Memory B cell (primary cell): ENCODE data around the gene MEIS2.

ENCODE experiments used
- ATAC-seq: fragments of 150-1000 bp; cut with Tn5 transposase; 2 replicates; pipeline ENCODE4 v1.10.0; 2021; ENCODE audit warnings: low read depth, mild to moderate bottlenecking, moderate library complexity
- DNase-seq, 2 donors: peaks; one replicate each; pipeline ENCODE4 v3.0.0; 2022; ENCODE audit warnings: low spot score in 2 of 2
- H3K27ac Mint-ChIP-seq: one replicate; pipeline ENCODE4 v1.8.0; 2022; ENCODE audit warnings: mild to moderate bottlenecking, moderate library complexity, mixed read lengths
- H3K27me3 Mint-ChIP-seq: one replicate; pipeline ENCODE4 v1.8.0; 2022; ENCODE audit warnings: mixed read lengths
- H3K36me3 Mint-ChIP-seq: one replicate; pipeline ENCODE4 v1.8.0; 2022; ENCODE audit warnings: mild to moderate bottlenecking, mixed read lengths
- H3K4me1 Mint-ChIP-seq: one replicate; pipeline ENCODE4 v1.8.0; 2022; ENCODE audit warnings: mixed read lengths
- H3K4me3 Mint-ChIP-seq: one replicate; pipeline ENCODE4 v1.8.0; 2022; ENCODE audit warnings: mild to moderate bottlenecking, moderate library complexity, mixed read lengths
- H3K9me3 Mint-ChIP-seq: one replicate; pipeline ENCODE4 v1.8.0; 2022; ENCODE audit warnings: mixed read lengths

MEIS2 gene

GRCh38 chr15:36899696-36900095, 200.7 kb downstream of the MEIS2 start:
- ATAC-seq (no peak), DNase-seq (no peak)
- no peak overlapping the region for H3K4me3 Mint-ChIP-seq
- H3K36me3 Mint-ChIP-seq = no peaks in the 10 kb centered on the region
- no peaks in the 10 kb centered on the region for H3K9me3 Mint-ChIP-seq
- H3K4me1 Mint-ChIP-seq = no peaks in the 10 kb centered on the region
- H3K27me3 Mint-ChIP-seq = peaks cover 3% of the 10 kb centered on the region
- no peak overlapping the region for H3K27ac Mint-ChIP-seq

- Mint-ChIP-seq H3K4me3 (no peak overlapping the region), H3K9me3 (no peaks in the 10 kb centered on the region), H3K4me1 (no peaks in the 10 kb centered on the region), H3K36me3 (no peaks in the 10 kb centered on the region), H3K27me3 (peaks cover 3% of the 10 kb centered on the region), H3K27ac (no peak overlapping the region)
- ATAC-seq (no peak), DNase-seq (no peak)
Observed at GRCh38 chr15:36898536-36899126, 201.7 kb downstream of the MEIS2 start.

GRCh38 chr15:36897834-36898233, 202.5 kb downstream of the MEIS2 start:
- Mint-ChIP-seq H3K4me1 (no peaks in the 10 kb centered on the region), H3K4me3 (no peak overlapping the region), H3K27me3 (peaks cover 3% of the 10 kb centered on the region), H3K27ac (no peak overlapping the region), H3K36me3 (no peaks in the 10 kb centered on the region), H3K9me3 (no peaks in the 10 kb centered on the region)
- ATAC-seq = no peak
- DNase-seq = no peak

- no peak for ATAC-seq
- Mint-ChIP-seq H3K36me3 (no peaks in the 10 kb centered on the region), H3K27me3 (peaks cover 3% of the 10 kb centered on the region), H3K4me1 (no peaks in the 10 kb centered on the region), H3K27ac (no peak overlapping the region), H3K9me3 (no peaks in the 10 kb centered on the region), H3K4me3 (no peak overlapping the region)
- no peak for DNase-seq
Observed at GRCh38 chr15:36896949-36897348, 203.4 kb downstream of the MEIS2 start.

- no peaks in the 10 kb centered on the region for H3K9me3 Mint-ChIP-seq
- H3K36me3 Mint-ChIP-seq = no peaks in the 10 kb centered on the region
- no peak for DNase-seq
- H3K27ac Mint-ChIP-seq = no peak overlapping the region
- ATAC-seq = no peak
- H3K4me1 Mint-ChIP-seq = no peaks in the 10 kb centered on the region
- H3K27me3 Mint-ChIP-seq = peaks cover 6% of the 10 kb centered on the region
- H3K4me3 Mint-ChIP-seq = no peak overlapping the region
Observed at GRCh38 chr15:36894075-36894474, 206.3 kb downstream of the MEIS2 start.

GRCh38 chr15:36893276-36893675, 207.1 kb downstream of the MEIS2 start:
- H3K27ac Mint-ChIP-seq = no peak overlapping the region
- H3K9me3 Mint-ChIP-seq = no peaks in the 10 kb centered on the region
- no peaks in the 10 kb centered on the region for H3K36me3 Mint-ChIP-seq
- DNase-seq (no peak), ATAC-seq (no peak)
- no peaks in the 10 kb centered on the region for H3K4me1 Mint-ChIP-seq
- H3K4me3 Mint-ChIP-seq = no peak overlapping the region
- peaks cover 10% of the 10 kb centered on the region for H3K27me3 Mint-ChIP-seq

GRCh38 chr15:36888011-36888992, 212.0 kb downstream of the MEIS2 start:
- H3K4me3 Mint-ChIP-seq = no peak overlapping the region
- H3K27ac Mint-ChIP-seq = no peak overlapping the region
- H3K4me1 Mint-ChIP-seq = peaks cover 7% of the 10 kb centered on the region
- no peak for DNase-seq
- peaks cover 2% of the 10 kb centered on the region for H3K36me3 Mint-ChIP-seq
- H3K9me3 Mint-ChIP-seq = no peaks in the 10 kb centered on the region
- H3K27me3 Mint-ChIP-seq = peaks cover 27% of the 10 kb centered on the region
- ATAC-seq = no peak

GRCh38 chr15:36887214-36887961, 213.0 kb downstream of the MEIS2 start:
- Mint-ChIP-seq H3K27ac (no peak overlapping the region), H3K27me3 (peaks cover 33% of the 10 kb centered on the region), H3K4me3 (no peak overlapping the region), H3K36me3 (peaks cover 2% of the 10 kb centered on the region), H3K4me1 (peaks cover 7% of the 10 kb centered on the region), H3K9me3 (no peaks in the 10 kb centered on the region)
- no peak for DNase-seq
- no peak for ATAC-seq

- DNase-seq (no peak), ATAC-seq (no peak)
- peaks cover 2% of the 10 kb centered on the region for H3K36me3 Mint-ChIP-seq
- no peaks in the 10 kb centered on the region for H3K9me3 Mint-ChIP-seq
- H3K4me3 Mint-ChIP-seq = no peak overlapping the region
- H3K27ac Mint-ChIP-seq = no peak overlapping the region
- H3K27me3 Mint-ChIP-seq = peaks cover 33% of the 10 kb centered on the region
- peaks cover 7% of the 10 kb centered on the region for H3K4me1 Mint-ChIP-seq
Observed at GRCh38 chr15:36886701-36887100, 213.6 kb downstream of the MEIS2 start.

GRCh38 chr15:36886191-36886590, 214.2 kb downstream of the MEIS2 start:
- Mint-ChIP-seq H3K27me3 (peaks cover 33% of the 10 kb centered on the region), H3K36me3 (peaks cover 2% of the 10 kb centered on the region), H3K9me3 (no peaks in the 10 kb centered on the region), H3K4me1 (peaks cover 7% of the 10 kb centered on the region), H3K27ac (no peak overlapping the region), H3K4me3 (no peak overlapping the region)
- no peak for DNase-seq
- no peak for ATAC-seq

GRCh38 chr15:36885771-36886170, 214.6 kb downstream of the MEIS2 start:
- no peak for ATAC-seq
- Mint-ChIP-seq H3K4me1 (peaks cover 7% of the 10 kb centered on the region), H3K9me3 (no peaks in the 10 kb centered on the region), H3K4me3 (no peak overlapping the region), H3K27ac (no peak overlapping the region), H3K27me3 (peaks cover 33% of the 10 kb centered on the region), H3K36me3 (peaks cover 2% of the 10 kb centered on the region)
- DNase-seq = no peak

GRCh38 chr15:36884936-36885635, 215.3 kb downstream of the MEIS2 start:
- DNase-seq (no peak), ATAC-seq (no peak)
- H3K27me3 Mint-ChIP-seq = peaks cover 33% of the 10 kb centered on the region
- H3K4me3 Mint-ChIP-seq = no peak overlapping the region
- peaks cover 7% of the 10 kb centered on the region for H3K4me1 Mint-ChIP-seq
- H3K27ac Mint-ChIP-seq = no peak overlapping the region
- H3K36me3 Mint-ChIP-seq = peaks cover 2% of the 10 kb centered on the region
- no peaks in the 10 kb centered on the region for H3K9me3 Mint-ChIP-seq

GRCh38 chr15:36884518-36884875, 215.9 kb downstream of the MEIS2 start:
- H3K27me3 Mint-ChIP-seq = peaks cover 35% of the 10 kb centered on the region
- peaks cover 7% of the 10 kb centered on the region for H3K4me1 Mint-ChIP-seq
- H3K9me3 Mint-ChIP-seq = no peaks in the 10 kb centered on the region
- no peak overlapping the region for H3K4me3 Mint-ChIP-seq
- ATAC-seq (no peak), DNase-seq (no peak)
- H3K27ac Mint-ChIP-seq = no peak overlapping the region
- peaks cover 2% of the 10 kb centered on the region for H3K36me3 Mint-ChIP-seq
